HG02970 (cell line): Measurements from ENCODE around the gene B4GALNT3.

ENCODE experiments used
- ATAC-seq: cut with Tn5 transposase; IDR thresholded peaks from one replicate; pipeline ENCODE4 v1.9.1; 2021; ENCODE audit warnings: mild to moderate bottlenecking, moderate library complexity, moderate number of reproducible peaks; ENCODE audit not compliant: unreplicated experiment, low FRiP score

The B4GALNT3 gene

GRCh38 chr12:507391-507796, 47.7 kb downstream of the B4GALNT3 start:
- ATAC-seq, result no peak

GRCh38 chr12:508145-508544, 48.4 kb downstream of the B4GALNT3 start:
- no peak for ATAC-seq

DNA sequence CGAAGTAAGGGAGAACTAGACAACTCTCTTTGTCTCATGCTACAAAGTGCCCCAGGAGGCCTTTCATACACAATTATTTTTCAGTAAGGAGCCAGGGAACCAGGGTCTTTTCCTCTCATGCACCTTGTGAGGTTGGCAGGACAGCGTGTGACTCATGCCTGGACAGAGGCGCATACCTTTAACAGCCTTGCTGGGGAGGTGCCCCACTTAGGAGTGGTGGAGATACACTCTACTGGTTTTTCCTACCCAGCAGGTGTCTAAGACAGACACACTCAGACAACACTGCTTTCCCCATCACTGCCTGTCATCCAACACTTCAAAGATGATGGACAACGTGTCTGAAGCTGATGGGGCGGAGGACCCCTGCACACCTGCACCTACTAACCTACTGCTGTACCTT, 49.1 kb downstream of the B4GALNT3 start:
- ATAC-seq, result no peak

GRCh38 chr12:509500-509899, 49.8 kb downstream of the B4GALNT3 start:
- ATAC-seq, result no peak

DNA sequence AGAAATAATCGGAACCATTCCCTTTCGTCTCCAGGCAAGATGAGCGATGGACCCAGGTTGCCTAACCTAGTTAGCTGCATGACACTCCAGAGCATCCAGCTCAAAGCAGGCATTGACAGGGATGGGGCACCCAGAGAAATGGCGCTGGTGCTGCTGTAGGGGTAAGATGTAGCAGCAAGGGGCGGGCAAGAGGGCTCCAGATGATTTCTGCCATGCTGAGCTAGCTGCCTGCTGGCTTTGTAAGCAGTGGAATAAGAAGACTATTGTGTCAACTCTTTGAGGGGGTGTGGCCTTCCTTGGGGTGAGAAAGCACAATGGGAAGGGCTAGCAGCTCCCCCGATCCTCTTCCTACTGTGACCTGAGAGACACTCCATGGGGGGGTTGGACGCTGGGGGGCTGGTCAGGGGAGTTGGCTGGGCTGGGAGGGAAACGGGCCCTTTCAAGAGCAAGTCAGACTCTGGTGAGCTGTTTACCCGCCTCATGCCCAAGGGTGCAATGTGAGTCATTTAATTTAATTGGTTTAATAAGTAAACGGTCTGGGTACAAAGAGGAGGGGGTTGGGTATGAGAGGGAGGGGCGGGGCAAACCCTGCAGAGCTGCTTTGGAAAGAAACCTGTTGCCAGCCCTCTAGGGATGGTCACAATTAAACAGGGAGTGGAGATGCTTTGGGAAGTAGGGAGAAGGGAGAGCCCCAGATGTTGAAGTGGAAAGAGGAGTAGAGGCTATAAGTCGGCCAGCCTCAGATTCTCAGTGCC, 50.5 kb downstream of the B4GALNT3 start:
- ATAC-seq, result no peak

DNA sequence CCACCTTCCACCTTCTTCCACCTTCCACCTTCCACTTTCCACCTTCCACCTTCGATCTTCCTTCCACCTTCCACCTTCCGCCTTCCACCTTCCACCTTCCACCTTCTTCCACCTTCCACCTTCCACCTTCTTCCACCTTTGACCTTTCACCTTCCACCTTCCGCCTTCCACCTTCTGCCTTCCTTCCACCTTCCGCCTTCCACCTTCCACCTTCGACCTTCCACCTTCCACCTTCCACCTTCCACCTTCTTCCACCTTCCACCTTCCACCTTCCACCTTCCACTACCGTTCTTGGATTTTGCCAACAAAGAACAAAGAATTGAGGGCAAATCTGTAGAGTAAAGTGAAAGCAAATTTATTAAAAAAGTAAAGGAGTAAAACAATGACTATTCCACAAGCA, 53.2 kb downstream of the B4GALNT3 start:
- ATAC-seq, result no peak

DNA sequence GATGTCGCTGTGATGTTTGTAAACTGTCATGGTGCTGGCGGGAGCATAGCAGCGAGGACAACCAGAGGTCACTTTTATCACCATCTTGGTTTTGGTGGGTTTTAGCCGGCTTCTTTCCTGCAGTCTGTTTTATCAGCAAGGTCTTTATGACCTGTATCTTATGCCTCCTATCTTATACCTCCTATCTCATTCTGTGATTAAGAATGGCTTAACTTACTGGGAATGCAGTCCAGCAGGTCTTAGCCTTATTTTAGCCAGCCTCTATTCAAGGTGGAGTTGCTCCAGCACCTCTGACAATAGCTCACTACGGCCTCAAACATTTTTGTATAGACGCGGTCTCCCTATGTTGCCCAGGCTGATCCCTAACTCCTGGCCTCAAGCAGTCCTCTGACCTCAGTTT, 53.7 kb downstream of the B4GALNT3 start:
- ATAC-seq, result no peak

- no peak for ATAC-seq
Measured at GRCh38 chr12:517538-517937, 57.8 kb downstream of the B4GALNT3 start.

GRCh38 chr12:520119-520518, 60.4 kb downstream of the B4GALNT3 start:
- no peak for ATAC-seq

- ATAC-seq, result no peak
Measured at GRCh38 chr12:522692-523378, 63.1 kb downstream of the B4GALNT3 start.

GRCh38 chr12:524167-524951, 64.6 kb downstream of the B4GALNT3 start:
- ATAC-seq, result no peak

DNA sequence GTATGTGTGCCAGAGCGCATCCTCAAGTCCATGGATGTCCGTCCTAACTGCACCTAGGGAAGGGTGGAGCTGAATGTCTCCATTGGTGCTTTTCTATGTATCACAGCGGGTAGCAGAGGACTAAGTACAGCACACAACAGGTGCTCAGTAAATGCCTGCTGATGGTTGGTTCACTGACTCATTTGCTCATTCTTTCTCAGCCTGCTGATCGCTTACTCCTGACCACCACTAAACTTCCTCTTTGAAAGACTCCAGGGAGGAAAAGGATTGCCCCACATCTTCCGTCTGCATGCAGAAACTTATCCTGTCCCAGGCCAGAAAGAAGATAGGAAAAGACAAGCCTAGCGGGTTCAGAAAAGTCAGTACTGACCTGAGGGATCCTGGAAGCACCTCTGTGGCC, 66.3 kb downstream of the B4GALNT3 start:
- no peak for ATAC-seq

GRCh38 chr12:527241-527640, 67.5 kb downstream of the B4GALNT3 start:
- no peak for ATAC-seq

DNA sequence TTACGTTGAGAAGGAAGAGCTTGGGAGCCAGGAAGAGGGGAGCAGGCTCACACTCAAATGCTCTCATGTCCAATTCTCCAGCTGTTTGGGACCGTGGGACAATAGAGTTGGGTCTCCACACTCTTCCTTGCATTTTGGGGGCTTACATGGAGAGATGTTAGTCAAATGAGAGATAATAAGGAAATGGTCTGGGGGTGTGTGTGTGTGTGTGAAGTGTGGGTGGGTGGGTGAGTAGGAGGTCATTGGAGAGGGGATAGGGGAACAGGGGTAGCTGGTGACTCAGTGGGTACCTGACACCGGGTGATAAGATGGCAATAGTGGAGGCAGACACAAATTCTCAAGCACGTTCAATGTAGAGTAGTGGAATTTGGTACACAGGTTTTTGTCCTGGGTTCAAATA, 68.0 kb downstream of the B4GALNT3 start:
- no peak for ATAC-seq

- no peak for ATAC-seq
Measured at GRCh38 chr12:530308-530707, 70.6 kb downstream of the B4GALNT3 start.

GRCh38 chr12:530821-531220, 71.1 kb downstream of the B4GALNT3 start:
- ATAC-seq, result no peak

GRCh38 chr12:531951-532585, 72.3 kb downstream of the B4GALNT3 start:
- no peak for ATAC-seq

DNA sequence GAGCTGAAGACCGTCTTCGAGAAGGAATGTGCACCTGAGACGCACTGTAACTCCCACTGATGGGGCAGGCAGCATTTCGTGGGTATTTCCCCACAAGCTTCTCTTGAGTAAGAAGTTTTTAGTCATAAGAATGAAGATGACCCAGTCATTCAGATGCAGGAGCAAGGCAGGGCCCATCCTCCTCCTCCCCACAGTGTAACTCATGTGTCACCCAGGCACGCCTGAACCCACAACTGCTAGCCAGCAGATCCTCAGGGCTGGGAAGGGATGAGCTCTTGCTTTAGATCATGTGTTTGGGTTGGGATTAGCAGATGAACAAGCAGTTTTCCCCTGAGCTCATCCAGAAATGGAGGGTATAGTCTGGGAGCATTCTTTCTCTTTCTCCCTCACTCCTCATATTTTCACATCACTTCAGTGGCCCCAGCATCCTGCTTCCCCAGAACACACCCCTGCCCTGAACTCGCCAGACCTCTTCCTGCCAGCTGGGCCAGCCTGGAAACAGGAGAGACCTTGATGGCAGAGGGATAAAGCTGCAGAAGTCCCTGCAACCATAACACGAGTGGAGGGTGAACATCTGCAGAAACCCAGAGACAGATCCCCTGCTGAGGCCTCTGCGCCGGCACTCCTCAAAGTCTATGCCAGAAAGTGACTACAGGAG, 73.3 kb downstream of the B4GALNT3 start:
- no peak for ATAC-seq

DNA sequence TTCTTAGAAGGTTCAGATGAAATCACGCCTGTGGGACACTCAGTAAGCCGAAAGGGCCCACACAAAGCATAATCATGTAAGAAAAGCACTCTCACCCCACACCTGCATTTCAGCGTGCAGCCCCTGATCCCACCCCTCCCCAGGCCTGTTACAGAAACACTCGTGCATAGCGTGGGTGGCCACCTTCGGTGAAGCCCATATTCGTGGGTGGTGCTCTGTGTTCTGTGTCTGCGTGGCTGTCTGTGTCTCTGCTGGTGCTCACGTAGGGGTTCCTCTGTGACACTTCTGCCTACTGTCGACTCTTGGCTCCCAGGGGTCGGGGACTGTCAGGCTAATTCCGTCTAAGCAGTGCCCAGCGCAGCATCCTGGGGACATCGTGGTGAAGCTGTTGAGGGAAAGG, 74.0 kb downstream of the B4GALNT3 start:
- ATAC-seq, result no peak

GRCh38 chr12:534216-534615, 74.5 kb downstream of the B4GALNT3 start:
- no peak for ATAC-seq
